Stimulated activated CD8-positive, alpha-beta memory T cell treated with anti-CD3 and anti-CD28 coated beads, Interleukin-15, amount 100 ng/mL, for 4 hours (primary cell): ENCODE results near the gene BAIAP2.
A peak's percentile ranks its signal among the peaks of the same experiment; 100 is the strongest.

Experiments
- DNase-seq, 2 donors: peaks; one replicate each; pipeline ENCODE4 v3.0.0-alpha.2; 2020; ENCODE audit warnings: low read depth in 2 of 2

Gene BAIAP2

GRCh38 chr17:81086789-81087551 lies 52.0 kb downstream of the BAIAP2 start:
- no peak for DNase-seq

GRCh38 chr17:81090361-81091136 lies 55.6 kb downstream of the BAIAP2 start:
- DNase-seq, result no peak

DNA sequence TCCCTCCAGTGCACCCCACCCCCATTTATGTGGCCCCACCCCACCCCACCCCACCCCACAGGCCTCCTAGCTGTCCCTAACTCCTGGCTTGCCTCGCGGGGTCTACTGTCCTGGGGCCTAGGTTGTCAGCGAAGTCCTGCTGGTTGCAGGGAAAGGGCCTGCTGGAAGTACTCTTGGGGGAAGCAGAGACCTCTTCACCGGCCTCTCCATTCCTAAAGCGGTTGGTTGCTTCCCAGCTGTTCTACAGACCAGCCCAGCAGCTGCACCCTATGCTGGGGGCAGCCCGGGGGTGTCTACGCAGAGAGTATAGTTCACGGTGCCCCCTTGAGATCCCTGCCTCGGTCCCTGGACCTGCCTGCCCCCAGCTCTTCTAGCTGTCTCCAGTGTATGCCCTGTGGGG lies 56.2 kb downstream of the BAIAP2 start:
- DNase-seq, result no peak

DNA sequence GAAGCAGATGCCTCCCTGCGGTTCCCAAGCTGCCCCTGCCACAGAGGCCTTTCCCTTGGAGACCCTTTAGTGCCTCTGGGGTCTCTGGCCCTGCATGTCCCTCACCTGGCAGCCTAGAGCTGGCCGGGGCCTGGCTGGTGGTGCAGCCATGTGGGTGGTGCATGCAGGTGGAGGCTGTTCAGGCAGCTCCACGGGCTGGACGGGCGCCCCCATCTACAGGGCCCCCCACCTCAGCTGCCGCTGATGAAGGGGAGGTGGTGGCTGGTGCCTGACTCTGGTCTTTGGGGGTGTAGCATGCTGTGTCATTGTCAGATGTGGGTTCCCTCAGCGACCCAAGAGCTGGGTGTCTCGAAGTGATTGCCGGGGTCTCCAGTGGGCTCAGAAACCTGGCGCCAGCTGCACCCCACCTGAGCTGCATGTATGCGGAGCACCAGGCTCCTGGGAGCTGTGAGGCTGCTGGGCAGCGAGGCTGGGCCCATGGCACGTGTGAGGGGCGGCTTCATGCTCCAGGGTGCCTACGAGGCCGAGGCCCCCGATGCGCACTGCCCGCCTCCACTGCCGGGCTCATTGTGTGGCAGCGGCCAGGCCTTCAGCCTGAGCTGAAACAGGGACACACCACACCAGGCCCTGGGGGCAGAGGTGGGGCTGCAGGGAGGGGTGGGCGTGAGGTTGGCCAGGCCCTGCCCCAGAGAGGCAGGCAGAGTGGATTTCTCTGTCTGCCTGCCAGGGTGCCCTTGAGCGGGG lies 57.0 kb downstream of the BAIAP2 start:
- DNase-seq, result no peak

GRCh38 chr17:81092518-81093095 lies 57.7 kb downstream of the BAIAP2 start:
- no peak for DNase-seq

DNA sequence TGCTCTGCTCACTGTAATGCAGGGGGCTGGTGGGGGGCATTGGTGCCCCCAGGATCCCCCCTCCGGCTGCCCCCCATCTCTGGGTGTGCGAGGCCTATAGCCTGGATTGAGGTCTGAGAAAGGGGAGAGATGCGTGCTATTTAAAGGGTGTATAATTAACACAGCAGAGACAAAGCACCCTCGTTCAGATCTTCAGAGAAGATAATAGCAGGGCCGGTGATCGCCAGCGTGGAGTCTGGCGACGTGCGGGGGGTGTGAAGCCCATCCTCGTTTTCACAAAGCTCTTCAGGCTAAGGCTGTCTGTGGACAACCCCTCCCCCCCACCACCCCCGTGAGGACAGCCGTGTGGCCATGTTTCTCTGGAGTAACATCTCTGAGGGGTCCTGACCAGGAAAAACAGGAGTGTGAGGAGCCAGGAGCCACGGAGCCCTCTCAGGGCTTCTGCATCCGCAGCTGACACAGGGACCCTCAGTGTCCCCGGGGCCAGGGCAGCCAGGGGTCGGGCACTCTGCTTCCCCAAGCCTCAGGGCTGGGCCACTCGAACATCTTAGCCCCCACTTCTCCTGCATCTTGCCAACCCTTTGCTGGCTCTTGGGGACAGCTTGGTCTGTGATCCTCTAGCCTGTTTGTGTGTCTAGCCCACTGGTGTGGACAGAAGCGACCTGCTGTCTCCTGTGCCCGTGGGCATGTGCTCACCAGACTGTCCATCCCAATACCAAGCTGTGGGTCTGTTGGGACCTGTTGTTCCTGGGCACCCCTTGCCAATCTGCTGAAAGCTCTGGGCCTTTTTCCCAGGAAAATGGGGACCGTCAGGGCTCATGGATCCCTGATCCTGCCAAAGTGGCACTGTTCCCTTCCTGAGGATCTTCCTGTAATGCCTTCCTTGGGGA lies 58.9 kb downstream of the BAIAP2 start:
- DNase-seq, result no peak

GRCh38 chr17:81094509-81095382 lies 59.8 kb downstream of the BAIAP2 start:
- peak; percentile 88 to 92 for DNase-seq

GRCh38 chr17:81095383-81095762 lies 60.4 kb downstream of the BAIAP2 start:
- DNase-seq, result no peak

- DNase-seq, result no peak
These were observed 61.8 kb downstream of the BAIAP2 start for GRCh38 chr17:81096741-81097133.

- peak; percentile 71 to 72 for DNase-seq
These were observed 62.4 kb downstream of the BAIAP2 start for GRCh38 chr17:81097134-81097942.

DNA sequence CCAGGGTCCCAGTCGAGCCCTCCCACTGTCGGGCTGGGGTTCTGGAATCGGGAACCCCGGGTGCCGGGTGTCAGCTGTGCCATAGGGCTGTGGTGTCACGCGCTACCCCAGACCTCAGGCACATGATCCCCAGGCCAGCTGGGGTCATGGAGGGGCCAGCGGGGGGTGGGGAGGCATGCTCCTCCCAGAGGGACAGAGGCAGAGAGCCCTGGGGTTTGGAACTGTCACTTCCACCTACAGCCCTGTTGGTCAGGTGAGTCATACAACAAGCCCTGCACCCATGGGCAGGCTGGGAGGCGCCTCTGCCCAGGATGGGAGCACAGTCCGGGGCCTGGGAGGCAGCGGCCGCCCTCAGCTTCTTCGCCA lies 63.0 kb downstream of the BAIAP2 start:
- DNase-seq, result no peak

GRCh38 chr17:81099888-81100287 lies 64.9 kb downstream of the BAIAP2 start:
- DNase-seq, result no peak

DNA sequence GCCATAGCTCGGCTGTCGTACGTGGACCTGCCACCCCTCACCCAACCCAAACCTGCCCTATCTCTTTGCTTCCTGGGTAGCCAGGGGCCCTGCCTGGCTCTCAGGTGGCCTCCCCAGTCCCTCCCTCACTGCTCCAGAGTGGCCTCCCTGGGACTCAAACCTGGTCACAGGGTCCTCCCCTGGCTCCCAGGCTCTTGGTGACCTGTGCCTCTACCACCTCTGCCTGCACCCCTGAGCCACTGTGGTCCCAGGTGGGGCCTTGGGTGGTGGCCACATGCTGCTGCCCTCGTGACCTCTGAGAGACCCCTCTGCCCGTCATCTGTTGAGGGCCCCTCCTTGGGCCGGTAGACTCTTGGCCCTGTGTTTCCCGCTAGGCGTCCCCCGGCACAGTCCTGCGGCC lies 65.7 kb downstream of the BAIAP2 start:
- no peak for DNase-seq

DNA sequence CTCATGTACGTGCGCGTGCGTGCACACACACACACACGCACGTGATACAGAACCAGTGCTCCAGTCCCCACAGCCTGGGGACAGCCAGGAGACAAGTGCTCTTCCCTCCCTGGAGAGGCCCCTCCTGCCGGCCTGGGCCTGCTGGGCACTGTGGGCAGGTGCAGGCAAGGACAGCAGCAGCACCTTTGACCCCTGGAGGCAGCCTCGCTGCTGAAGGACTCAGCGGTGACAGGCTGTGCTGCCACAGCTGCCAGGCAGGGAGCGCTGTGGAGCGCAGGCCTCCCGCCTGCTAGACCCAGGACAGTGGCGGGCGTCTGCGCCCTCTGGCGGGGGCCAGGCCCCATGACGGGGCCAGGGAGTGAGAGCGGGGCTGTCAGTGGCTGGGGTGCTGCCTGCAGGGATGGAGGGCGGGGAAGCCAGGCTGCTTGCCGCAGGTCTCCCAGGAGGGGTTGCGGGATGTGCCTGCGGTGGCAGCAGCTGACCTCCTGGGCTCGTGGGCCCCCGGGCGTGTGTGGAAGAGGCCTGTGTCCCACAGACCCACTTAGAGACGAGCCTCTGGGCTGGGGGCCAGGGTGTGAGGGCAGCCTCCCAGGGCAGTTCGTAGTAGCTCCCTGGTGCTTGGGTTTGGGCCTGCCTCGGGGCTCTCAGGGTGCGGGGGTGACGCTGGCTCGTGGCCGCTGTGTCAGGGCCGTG lies 66.8 kb downstream of the BAIAP2 start:
- peak; percentile 67 to 72 for DNase-seq

DNA sequence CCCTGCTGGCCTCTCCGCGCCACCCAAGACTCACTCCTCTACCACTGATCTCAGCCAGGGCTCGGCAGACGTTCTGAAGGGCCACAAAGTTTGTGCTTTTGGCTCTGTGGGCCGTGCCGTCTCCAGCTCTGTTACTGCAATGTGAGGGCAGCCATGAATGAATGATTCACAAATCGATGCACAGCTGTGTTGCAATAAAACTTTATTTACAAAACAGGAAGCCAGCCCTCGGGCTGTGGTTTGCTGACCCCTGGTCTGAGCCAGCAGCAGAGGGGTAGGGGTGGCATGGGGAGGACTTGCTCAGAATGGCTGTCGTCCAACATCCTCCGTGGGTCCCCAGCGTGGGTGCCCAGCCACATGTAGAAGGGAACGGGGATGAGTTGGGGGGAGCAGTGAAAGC lies 67.4 kb downstream of the BAIAP2 start:
- DNase-seq, result no peak

GRCh38 chr17:81102869-81103268 lies 67.9 kb downstream of the BAIAP2 start:
- DNase-seq, result no peak

DNA sequence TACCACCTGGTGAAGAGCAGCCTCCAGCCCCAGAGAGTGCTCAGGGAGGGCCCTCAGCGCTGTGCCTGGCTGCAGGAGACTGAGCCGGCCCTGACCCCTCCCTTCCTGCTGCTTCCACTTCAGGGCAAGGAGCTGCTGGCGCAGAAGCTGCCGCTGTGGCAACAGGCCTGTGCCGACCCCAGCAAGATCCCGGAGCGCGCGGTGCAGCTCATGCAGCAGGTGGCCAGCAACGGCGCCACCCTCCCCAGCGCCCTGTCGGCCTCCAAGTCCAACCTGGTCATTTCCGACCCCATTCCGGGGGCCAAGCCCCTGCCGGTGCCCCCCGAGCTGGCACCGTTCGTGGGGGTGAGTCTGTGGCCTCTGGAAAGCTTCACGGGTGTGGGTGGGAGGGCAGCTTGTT lies 68.4 kb downstream of the BAIAP2 start:
- DNase-seq, result no peak

DNA sequence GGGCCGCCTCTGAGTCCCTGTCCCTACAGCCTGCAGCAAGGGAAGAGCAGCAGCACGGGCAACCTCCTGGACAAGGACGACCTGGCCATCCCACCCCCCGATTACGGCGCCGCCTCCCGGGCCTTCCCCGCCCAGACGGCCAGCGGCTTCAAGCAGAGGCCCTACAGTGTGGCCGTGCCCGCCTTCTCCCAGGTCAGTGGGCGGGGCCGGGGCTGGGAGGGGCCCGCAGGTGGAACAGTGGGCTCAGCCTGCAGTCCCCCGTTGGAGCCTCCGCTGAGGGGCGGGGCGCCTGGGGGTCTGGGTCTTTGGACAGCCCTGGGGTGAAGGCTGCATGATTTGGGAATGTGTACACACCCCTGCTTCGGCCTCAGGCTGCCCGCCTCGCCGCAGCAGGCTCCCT lies 71.8 kb downstream of the BAIAP2 start:
- DNase-seq, result no peak

DNA sequence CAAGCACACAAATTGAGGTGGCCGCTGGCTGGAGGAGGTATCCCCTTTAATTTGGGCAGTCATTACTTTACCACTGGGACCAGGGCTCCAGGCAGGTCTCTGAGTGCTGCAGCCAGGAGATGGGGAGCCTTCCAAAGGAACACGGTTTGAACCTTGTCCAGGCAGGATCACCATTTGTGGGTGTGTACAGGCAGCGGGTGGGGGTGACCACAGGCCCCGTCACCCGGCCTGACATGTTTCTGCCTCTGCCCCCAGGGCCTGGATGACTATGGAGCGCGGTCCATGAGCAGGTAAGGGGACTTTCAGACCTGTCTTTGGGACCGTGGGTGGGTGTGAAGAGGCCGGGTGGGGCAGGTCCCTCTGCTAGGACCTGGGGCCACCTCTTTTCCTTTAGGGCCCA lies 73.3 kb downstream of the BAIAP2 start:
- DNase-seq, result no peak
